WERI-Rb-1 (cell line): ENCODE results near the gene TPPP2.

Experiments used
- DNase-seq: peaks from one replicate; pipeline ENCODE4 v3.0.0-alpha.2; 2020
- H3K27ac ChIP-seq: fragments of 250-450 bp; sonication (Bioruptor Pico); 2 replicates; pipeline ENCODE4 v1.5.1; 2020; ENCODE audit warnings: mild to moderate bottlenecking, moderate library complexity
- H3K27me3 ChIP-seq: fragments of 250-450 bp; sonication (Bioruptor Pico); 2 replicates; pipeline ENCODE4 v1.5.1; 2021; ENCODE audit warnings: mild to moderate bottlenecking, low read depth, moderate library complexity; ENCODE audit not compliant: insufficient read depth, severe bottlenecking
- H3K36me3 ChIP-seq: fragments of 250-450 bp; sonication (Bioruptor Pico); 2 replicates; pipeline ENCODE4 v1.5.1; 2020; ENCODE audit warnings: mild to moderate bottlenecking, moderate library complexity
- H3K4me3 ChIP-seq: 2 replicates; pipeline ENCODE4 v1.5.1; 2011; ENCODE audit warnings: low read depth, mild to moderate bottlenecking, control low read depth, low read length
- H3K9me3 ChIP-seq: fragments of 250-450 bp; sonication (Bioruptor Pico); 2 replicates; pipeline ENCODE4 v1.5.1; 2021; ENCODE audit warnings: mild to moderate bottlenecking, moderate library complexity; ENCODE audit not compliant: severe bottlenecking
- TF ChIP-seq, protein P1 (sequence below): IDR thresholded peaks from 2 replicates; pipeline ENCODE4 v1.5.1; 2011; ENCODE audit warnings: low read depth, mild to moderate bottlenecking, control low read depth, inconsistent platforms, low read length

TPPP2 gene

DNA sequence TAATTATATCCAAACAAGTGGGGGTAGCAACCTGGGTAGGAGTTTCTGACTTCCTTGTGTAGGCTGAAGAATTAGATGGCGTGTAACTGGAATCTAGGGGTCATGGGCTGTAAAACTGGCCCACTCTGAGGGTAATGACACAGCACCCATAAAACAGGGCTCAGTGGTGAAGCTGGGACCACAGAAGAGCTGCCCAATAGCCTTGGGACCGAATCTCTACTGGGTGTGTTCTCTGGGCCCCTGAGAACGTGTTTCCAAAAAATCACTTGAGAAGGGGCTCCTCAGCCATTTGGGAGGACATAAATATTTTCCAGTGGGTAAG lies 31.3 kb downstream of the TPPP2 start:
- DNase-seq, result no peak
- no peaks in the 10 kb centered on the region for H3K27me3 ChIP-seq
- no peaks in the 10 kb centered on the region for H3K9me3 ChIP-seq
- H3K36me3 ChIP-seq, result no peaks in the 10 kb centered on the region
- H3K27ac ChIP-seq, result no peak overlapping the region
- TF ChIP-seq, protein P1, sequence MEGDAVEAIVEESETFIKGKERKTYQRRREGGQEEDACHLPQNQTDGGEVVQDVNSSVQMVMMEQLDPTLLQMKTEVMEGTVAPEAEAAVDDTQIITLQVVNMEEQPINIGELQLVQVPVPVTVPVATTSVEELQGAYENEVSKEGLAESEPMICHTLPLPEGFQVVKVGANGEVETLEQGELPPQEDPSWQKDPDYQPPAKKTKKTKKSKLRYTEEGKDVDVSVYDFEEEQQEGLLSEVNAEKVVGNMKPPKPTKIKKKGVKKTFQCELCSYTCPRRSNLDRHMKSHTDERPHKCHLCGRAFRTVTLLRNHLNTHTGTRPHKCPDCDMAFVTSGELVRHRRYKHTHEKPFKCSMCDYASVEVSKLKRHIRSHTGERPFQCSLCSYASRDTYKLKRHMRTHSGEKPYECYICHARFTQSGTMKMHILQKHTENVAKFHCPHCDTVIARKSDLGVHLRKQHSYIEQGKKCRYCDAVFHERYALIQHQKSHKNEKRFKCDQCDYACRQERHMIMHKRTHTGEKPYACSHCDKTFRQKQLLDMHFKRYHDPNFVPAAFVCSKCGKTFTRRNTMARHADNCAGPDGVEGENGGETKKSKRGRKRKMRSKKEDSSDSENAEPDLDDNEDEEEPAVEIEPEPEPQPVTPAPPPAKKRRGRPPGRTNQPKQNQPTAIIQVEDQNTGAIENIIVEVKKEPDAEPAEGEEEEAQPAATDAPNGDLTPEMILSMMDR, result no peak
- H3K4me3 ChIP-seq, result no peak overlapping the region

DNA sequence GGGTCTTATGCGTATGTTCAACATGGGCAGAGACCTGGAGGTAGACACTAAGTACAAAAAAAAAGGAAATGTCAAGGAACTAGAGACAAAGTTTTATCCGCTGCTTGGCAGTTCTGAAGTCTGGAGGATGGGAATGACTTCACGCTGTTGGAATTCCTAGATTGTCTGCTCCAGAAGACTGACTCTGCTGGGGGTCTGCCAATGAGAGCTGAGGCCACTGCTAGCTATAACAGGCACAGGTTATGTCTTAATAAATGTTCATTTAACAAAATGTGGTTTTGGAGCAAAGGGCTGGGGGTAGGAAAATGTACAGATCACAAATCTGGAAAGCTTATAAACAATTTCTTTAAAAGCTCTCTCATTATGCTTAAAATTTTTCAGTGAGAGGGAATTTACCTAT lies 33.5 kb downstream of the TPPP2 start:
- no peak overlapping the region for H3K27ac ChIP-seq

DNA sequence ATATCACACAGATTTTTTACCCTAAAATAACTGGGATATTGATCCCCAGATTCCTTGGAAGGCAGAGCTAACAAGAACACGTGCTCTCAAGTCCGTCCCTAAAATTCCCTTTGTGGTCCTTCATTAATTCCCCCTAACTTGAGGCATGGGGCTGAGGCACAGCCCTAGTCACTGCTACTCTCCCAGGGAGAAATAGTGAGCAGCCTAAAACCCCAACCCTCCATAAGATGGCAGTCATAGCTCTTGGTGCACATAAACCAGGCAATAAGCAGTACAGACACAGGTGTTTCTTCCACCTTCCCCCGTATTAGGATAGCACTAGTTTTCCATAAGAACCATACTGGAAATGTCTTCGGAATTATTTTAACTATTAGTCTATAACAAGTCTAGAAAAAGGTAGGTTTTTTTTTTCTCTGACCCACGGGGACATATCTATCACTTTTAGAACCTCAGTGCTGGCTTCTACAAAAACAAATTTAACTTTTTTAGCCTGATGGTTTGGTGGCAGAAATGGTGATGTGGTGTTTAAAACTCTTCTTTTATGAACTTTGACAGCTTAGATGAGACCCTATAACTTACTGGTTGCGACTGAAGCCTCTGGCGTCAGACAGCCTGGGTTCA lies 37.0 kb downstream of the TPPP2 start:
- Histone ChIP-seq H3K27ac (no peak overlapping the region), H3K9me3 (no peaks in the 10 kb centered on the region), H3K36me3 (no peaks in the 10 kb centered on the region), H3K27me3 (no peaks in the 10 kb centered on the region), H3K4me3 (no peak overlapping the region)
- TF ChIP-seq, protein P1, result peak; percentile 47
- no peak for DNase-seq

More for the DNA sequence above, 33.5 kb downstream of the TPPP2 start:
- no peaks in the 10 kb centered on the region for H3K36me3 ChIP-seq
- no peak overlapping the region for H3K4me3 ChIP-seq
- no peaks in the 10 kb centered on the region for H3K27me3 ChIP-seq
- TF ChIP-seq, protein P1, result no peak
- H3K9me3 ChIP-seq, result no peaks in the 10 kb centered on the region
- DNase-seq, result no peak

DNA sequence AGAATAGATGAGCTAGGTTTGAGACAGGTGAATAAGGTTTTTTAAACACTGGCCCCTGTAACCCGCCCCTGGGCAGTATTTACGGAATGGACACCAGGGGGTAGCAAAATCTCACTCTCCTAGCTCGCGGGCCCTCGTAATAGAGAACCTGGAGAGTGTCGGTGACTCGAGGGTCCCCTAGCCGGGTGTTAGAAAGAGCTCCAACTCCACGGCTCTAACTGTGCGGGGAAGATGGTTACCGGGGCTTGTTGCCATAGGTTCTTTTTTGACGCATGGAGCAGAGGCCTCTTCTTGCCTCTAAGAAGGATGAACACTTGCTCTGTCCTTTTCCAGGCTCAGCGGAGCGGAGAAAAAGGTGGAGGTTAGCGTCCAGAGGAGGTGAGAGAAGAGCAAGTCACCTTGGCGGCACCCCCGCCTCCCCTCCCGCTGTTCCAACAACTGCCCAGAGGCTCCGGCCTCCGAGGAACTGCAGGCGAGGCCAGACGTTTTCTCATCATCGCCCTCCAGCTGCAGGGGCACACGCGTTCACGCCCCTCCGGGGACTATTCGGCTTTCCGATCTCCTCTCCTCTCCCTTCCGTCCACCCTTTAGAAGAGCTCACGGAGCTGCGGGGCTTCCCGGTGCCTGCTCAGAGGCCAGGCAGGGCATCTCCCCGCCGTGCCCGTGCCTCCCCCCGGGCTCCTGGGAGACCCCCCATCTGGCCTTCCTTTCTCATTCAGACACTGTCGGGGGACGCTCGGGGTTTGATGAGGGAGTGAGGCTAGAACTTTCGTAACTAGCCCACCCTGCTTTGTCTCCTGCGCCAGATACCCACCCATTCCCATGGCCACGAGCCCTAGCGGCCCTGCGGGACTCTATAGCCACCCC lies 38.7 kb downstream of the TPPP2 start:
- Histone ChIP-seq H3K9me3 (no peaks in the 10 kb centered on the region), H3K4me3 (peak overlapping the region; percentile 74), H3K27me3 (no peaks in the 10 kb centered on the region), H3K36me3 (peaks cover 9% of the 10 kb centered on the region), H3K27ac (peak overlapping the region; percentile 83; the same call in 1 of the 2 replicates)
- peak; percentile 70 for DNase-seq
- TF ChIP-seq, protein P1, result peak; percentile 59

DNA sequence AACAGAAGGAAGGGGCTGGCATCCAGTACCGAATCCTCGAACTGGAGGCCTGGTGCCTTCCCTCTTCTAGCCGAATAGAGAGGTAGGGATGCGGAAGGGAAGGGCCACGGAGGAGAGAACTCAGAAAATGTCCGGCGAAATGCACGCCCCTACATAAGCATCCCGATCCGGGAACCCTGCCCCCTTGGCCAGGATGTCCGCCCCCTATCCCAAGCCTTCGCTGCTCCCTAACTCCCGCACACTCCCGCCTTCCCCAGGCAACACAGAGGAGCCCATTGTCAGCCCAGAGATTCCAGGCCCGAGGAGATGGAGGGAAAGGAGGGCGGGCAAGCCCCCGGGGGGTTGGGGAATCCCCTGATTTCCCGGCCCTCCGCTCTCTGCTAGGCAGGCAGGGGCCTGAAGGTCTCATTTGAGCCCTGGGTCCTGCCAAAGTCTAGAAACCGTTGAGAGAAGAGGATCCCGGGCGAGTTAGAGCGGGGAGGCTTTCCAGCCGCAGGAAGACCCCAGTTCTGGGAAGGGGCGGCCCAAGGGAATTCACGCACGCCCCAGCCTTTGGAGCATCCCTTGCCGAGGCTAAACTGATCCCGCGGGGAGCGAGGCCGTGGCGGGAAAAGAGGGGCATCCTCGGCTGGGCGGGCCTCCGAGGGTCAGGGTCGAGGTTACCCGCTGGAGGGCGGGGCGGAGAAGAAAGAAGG lies 39.5 kb downstream of the TPPP2 start:
- H3K27me3 ChIP-seq, result no peaks in the 10 kb centered on the region

More for the DNA sequence above, 39.5 kb downstream of the TPPP2 start:
- TF ChIP-seq, protein P1, result no peak
- peak overlapping the region; percentile 83 for H3K27ac ChIP-seq
- peaks cover 11% of the 10 kb centered on the region for H3K36me3 ChIP-seq
- DNase-seq, result peak; percentile 35
- H3K9me3 ChIP-seq, result no peaks in the 10 kb centered on the region
- H3K4me3 ChIP-seq, result peak overlapping the region; percentile 74
